ENCODE data around the gene CRADD.
"Not testable (repeated sequence)": the region's sequence is repeated elsewhere in the genome, so short reads cannot be mapped to it uniquely, and the experiment has no call there.

CRADD gene

DNA sequence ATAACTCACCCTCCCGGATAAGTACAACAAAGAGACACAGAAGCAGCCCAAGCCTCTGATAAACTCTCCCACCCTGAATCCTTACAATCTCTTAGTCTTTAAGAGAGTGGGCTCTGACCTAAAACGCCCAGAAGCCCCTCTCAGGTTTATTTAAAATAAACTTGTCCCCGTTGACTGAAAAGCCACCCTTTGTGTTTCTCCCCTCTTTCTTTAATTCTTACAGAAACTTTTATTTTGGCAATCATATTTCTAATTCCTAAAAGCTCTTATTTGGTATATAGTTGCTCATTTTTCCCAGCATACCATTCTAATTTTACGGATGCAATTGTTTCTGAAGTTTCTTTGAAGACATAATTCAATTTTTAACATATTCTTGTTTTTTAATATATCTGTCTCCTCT is 249.1 kb downstream of the CRADD start:
- TF ChIP-seq TAF1 (IDR thresholded peaks at IDR 0.05; ENCODE audit: borderline replicate concordance, low read depth, low read length): no peak
- TF ChIP-seq POLR2A (IDR thresholded peaks at IDR 0.05; ENCODE audit: low read depth, low read length): no peak
- TF ChIP-seq POLR2AphosphoS5 (IDR thresholded peaks at IDR 0.05; ENCODE audit: low read depth, low read length): no peak
- DNase-seq (ENCODE audit: insufficient read length): no peak
- FAIRE-seq: no peak

DNA sequence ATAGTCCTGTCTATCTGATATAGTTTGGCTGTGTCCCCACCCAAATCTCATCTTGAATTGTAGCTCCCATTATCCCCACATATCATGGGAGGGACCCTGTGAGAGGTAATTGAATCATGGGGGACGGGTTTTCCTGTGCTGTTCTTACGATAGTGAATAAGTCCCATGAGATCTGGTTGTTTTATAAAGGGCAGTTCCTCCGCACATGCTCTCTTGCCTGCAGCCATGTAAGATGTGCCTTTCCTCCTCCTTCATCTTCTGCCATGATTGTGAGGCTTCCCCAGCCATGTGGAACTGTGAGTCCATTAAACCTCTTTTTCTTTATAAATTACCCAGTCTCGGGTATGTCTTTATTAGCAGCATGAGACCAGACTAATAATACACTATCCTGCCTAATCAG is 251.9 kb downstream of the CRADD start:
- not testable (repeated sequence) for DNase-seq (ENCODE audit: insufficient read length); FAIRE-seq

DNA sequence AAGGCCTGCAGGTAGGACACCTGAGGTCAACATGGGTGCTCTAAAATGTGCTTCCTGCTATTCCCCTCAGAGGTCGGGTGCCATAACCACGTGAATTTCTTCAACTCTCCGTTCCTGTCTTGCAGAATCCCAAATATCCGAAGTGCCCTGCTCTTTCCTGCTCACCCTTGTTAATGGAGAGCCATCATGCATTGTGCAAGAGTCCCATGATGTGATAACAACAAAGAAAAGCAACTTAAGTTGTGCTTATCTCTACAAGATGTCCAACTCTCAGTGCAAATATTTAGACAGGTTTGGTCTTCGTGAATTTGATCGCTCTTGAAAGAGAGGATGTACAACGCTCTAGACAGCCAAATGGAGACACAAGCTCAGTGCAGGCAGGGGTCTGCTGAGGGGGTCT is 260.6 kb downstream of the CRADD start:
- DNase-seq (ENCODE audit: insufficient read length) (no peak), FAIRE-seq (no peak)
- TF ChIP-seq TAF1 (IDR thresholded peaks at IDR 0.05; ENCODE audit: borderline replicate concordance, low read depth, low read length) (no peak), POLR2AphosphoS5 (IDR thresholded peaks at IDR 0.05; ENCODE audit: low read depth, low read length) (no peak), POLR2A (IDR thresholded peaks at IDR 0.05; ENCODE audit: low read depth, low read length) (no peak)

DNA sequence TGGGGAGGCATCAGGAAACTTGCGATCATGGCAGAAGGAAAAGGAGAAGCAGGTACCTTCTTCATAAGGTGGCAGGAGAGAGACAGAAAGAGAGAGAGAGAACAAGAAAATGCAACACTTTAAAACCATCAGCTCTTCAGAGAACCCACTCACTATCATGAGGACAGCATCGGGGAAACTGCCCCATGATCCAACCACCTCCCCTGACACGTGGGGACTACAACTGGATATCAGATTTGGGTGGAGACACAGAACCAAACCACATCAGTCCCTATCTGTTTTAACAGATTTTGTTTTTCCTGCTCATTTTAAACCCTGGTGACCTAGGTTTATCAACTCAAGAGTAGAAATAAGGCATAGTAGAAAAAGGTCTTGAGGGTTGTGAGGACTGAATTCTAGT is 261.1 kb downstream of the CRADD start:
- TF ChIP-seq TAF1 (IDR thresholded peaks at IDR 0.05; ENCODE audit: borderline replicate concordance, low read depth, low read length) (no peak), POLR2A (IDR thresholded peaks at IDR 0.05; ENCODE audit: low read depth, low read length) (no peak), POLR2AphosphoS5 (IDR thresholded peaks at IDR 0.05; ENCODE audit: low read depth, low read length) (no peak)
- no peak for DNase-seq (ENCODE audit: insufficient read length)
- no peak for FAIRE-seq

DNA sequence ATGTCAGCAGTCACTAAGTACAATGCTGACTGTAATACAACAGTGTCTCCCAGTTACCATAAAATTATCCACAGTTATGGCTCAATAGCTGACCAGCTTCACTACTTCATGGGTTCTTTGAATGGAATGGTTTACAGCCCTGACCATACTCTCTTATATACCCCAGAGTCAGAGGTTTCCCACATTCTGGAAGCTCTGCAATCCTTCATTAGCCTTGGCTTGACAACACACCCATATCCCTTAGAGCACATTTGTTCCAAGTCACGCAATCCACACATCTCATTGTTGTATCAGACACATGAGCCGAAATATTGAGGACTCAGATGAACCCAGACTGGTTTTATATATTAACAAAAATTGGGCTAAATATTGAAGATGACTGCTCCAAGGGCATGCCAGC is 261.8 kb downstream of the CRADD start:
- no peak for TF ChIP-seq TAF1 (IDR thresholded peaks at IDR 0.05; ENCODE audit: borderline replicate concordance, low read depth, low read length)
- FAIRE-seq (no peak), DNase-seq (ENCODE audit: insufficient read length) (no peak)

DNA sequence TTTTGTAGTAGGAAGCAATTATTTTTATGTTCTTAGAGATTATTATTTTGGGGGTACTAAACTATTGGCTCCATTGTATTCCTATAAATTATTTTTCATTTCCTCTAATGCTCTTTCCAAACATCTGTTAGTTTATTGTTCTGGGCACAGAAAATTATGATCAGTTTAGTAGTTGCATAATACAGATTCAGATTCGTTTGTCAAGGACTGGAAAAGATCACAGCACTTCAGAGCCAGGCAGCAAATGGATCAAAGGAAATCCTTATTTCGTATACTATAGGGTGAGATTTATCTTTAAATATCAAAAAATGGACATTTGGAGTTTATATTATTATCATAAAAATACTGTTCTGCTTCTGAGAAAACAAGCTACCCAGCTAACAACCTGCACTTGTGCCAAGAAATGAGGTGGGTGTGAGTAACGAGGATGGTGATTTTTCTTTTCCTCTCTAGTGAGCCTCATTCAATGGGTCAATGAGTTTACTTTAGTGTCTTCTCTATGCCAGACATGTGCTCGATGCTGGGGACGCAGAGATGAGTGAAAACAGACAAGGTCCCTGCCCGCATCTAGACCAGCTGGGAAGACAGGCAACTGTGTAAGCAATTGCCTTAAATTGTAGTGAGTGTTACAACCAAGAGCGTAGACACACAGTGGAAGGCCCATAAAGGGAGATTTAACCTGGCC is 262.6 kb downstream of the CRADD start:
- FAIRE-seq (no peak), DNase-seq (ENCODE audit: insufficient read length) (no peak)
- no peak for TF ChIP-seq POLR2A (IDR thresholded peaks at IDR 0.05; ENCODE audit: low read depth, low read length)
- no peak for TF ChIP-seq TAF1 (IDR thresholded peaks at IDR 0.05; ENCODE audit: borderline replicate concordance, low read depth, low read length)
- TF ChIP-seq POLR2AphosphoS5 (IDR thresholded peaks at IDR 0.05; ENCODE audit: low read depth, low read length): no peak

DNA sequence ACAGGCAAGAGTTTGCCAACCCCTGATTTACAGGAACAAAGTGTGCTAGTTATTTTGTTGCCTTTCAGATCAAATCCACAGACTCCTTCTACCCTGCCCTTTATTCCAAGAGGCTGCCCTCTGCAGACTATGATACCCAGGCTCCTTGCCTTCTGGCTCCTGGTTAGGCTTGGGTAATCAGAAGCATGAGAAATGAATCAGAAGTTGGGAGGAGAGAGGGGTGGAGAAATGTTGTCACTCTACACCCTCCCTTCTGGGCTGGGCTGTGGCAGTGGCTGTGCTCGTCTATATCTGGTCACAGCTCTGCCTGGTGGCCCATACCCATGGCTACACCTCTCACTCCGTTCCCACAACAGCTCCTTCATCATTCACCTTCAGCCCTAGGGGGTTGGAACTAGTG is 266.6 kb downstream of the CRADD start:
- FAIRE-seq (no peak), DNase-seq (ENCODE audit: insufficient read length) (no peak)
- TF ChIP-seq POLR2AphosphoS5 (IDR thresholded peaks at IDR 0.05; ENCODE audit: low read depth, low read length): no peak
- no peak for TF ChIP-seq POLR2A (IDR thresholded peaks at IDR 0.05; ENCODE audit: low read depth, low read length)
- TF ChIP-seq TAF1 (IDR thresholded peaks at IDR 0.05; ENCODE audit: borderline replicate concordance, low read depth, low read length): no peak

DNA sequence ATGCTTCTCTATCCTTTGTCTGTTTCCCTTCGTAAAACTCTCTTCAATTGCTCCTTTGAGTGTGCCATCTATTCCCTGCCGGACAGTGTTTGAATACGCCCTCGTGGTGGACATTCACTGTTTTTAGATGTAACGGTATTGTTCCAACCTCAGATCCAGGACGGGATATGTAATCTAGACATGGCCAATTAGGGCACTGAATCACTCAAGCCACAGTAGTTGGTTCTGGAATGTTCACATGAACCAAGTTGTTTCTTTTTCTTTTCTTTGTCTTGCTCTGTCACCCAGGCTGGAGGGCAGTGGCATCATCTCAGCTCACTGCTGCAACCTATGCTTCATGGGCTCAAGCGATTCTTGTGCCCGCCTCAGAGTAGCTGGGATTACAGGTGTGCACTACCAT is 267.0 kb downstream of the CRADD start:
- FAIRE-seq (no peak), DNase-seq (ENCODE audit: insufficient read length) (no peak)
- no peak for TF ChIP-seq POLR2AphosphoS5 (IDR thresholded peaks at IDR 0.05; ENCODE audit: low read depth, low read length)
- no peak for TF ChIP-seq TAF1 (IDR thresholded peaks at IDR 0.05; ENCODE audit: borderline replicate concordance, low read depth, low read length)
- no peak for TF ChIP-seq POLR2A (IDR thresholded peaks at IDR 0.05; ENCODE audit: low read depth, low read length)

Measured in GM12892 (cell line).